Neural progenitor cell (in vitro differentiated cells): ENCODE measurements around the gene RNF41. TPM values are rescaled to one million over a fixed set of nuclear protein-coding genes. Genes with fewer than 3 reads are reported as not detected.

Experiments
- DNase-seq: peaks from one replicate; pipeline ENCODE4 v3.0.0-alpha.2; 2016; ENCODE audit warnings: low spot score
- H2AFZ ChIP-seq: fragments of 200-600 bp; sonication (generic); replicated peaks from 2 replicates; pipeline ENCODE4 v1.6.1; 2016; ENCODE audit warnings: antibody characterized with exemption
- H3F3A ChIP-seq: fragments of 200-600 bp; sonication (generic); 2 replicates; pipeline ENCODE4 v1.6.1; 2016; ENCODE audit warnings: antibody characterized with exemption, low read depth
- H3K27ac ChIP-seq: fragments of 200-600 bp; sonication (generic); 2 replicates; pipeline ENCODE4 v1.5.1; 2016; ENCODE audit warnings: mild to moderate bottlenecking
- H3K27me3 ChIP-seq: fragments of 200-600 bp; sonication (generic); 2 replicates; pipeline ENCODE4 v1.6.1; 2016; ENCODE audit warnings: mild to moderate bottlenecking, moderate library complexity
- H3K36me3 ChIP-seq: fragments of 200-600 bp; sonication (generic); 2 replicates; pipeline ENCODE4 v1.5.1; 2016
- H3K4me1 ChIP-seq: fragments of 200-600 bp; sonication (generic); 2 replicates; pipeline ENCODE4 v1.6.1; 2016; ENCODE audit warnings: mixed run types
- H3K4me2 ChIP-seq: fragments of 200-600 bp; sonication (generic); 2 replicates; pipeline ENCODE4 v1.6.1; 2016
- H3K4me3 ChIP-seq: fragments of 200-600 bp; sonication (generic); 2 replicates; pipeline ENCODE4 v1.5.1; 2016
- H3K79me2 ChIP-seq: fragments of 200-600 bp; sonication (generic); 2 replicates; pipeline ENCODE4 v1.6.1; 2016; ENCODE audit warnings: low read depth
- H3K9ac ChIP-seq: fragments of 200-600 bp; sonication (generic); 2 replicates; pipeline ENCODE4 v1.6.1; 2016
- H3K9me3 ChIP-seq: fragments of 200-600 bp; sonication (generic); 2 replicates; pipeline ENCODE4 v1.5.1; 2016; ENCODE audit warnings: low read depth
- H4K20me1 ChIP-seq: fragments of 200-600 bp; sonication (generic); 2 replicates; pipeline ENCODE4 v1.6.1; 2016; ENCODE audit warnings: low read depth
- H3K27ac Mint-ChIP-seq: 3 replicates; pipeline ENCODE4 v1.8.0; 2021; ENCODE audit warnings: mixed read lengths
- H3K27me3 Mint-ChIP-seq: 2 replicates; pipeline ENCODE4 v1.8.0; 2022; ENCODE audit warnings: low read depth, mild to moderate bottlenecking, inconsistent platforms, moderate library complexity, mixed read lengths; ENCODE audit not compliant: insufficient read depth
- H3K36me3 Mint-ChIP-seq: 3 replicates; pipeline ENCODE4 v1.8.0; 2021; ENCODE audit warnings: mixed read lengths
- H3K4me1 Mint-ChIP-seq: 3 replicates; pipeline ENCODE4 v1.8.0; 2021; ENCODE audit warnings: mixed read lengths
- H3K4me3 Mint-ChIP-seq: 3 replicates; pipeline ENCODE4 v1.8.0; 2021; ENCODE audit warnings: mild to moderate bottlenecking, moderate library complexity, mixed read lengths
- H3K9me3 Mint-ChIP-seq: 3 replicates; pipeline ENCODE4 v1.8.0; 2020; ENCODE audit warnings: mixed read lengths
- CTCF ChIP-seq: fragments of 200-600 bp; sonication (generic); IDR thresholded peaks from 2 replicates; pipeline ENCODE4 v1.5.1; 2017; ENCODE audit warnings: antibody characterized with exemption, mild to moderate bottlenecking
- EZH2 ChIP-seq: fragments of 200-600 bp; sonication (generic); IDR thresholded peaks from 2 replicates; pipeline ENCODE4 v1.6.1; 2017; ENCODE audit warnings: antibody characterized with exemption, mild to moderate bottlenecking, moderate library complexity
- EZH2phosphoT487 ChIP-seq: fragments of 200-600 bp; sonication (generic); IDR thresholded peaks from 2 replicates; pipeline ENCODE4 v1.6.1; 2017; ENCODE audit warnings: antibody characterized with exemption
- total RNA-seq: library from RNA; depleted of rRNA; stranded (reverse); fragments of >200 nt; gene quantifications from 2 replicates; pipeline ENCODE4 v1.2.3, GENCODE V29; 2015; ENCODE audit warnings: low replicate concordance

Gene RNF41
- total RNA-seq, 1 donor from 2014 or later, result 52.1 TPM

GRCh38 chr12:56161690-56162351, 59.9 kb downstream of the RNF41 start:
- Histone ChIP-seq H4K20me1 (peaks cover 68% of the 10 kb centered on the region), H3K9ac (no peak overlapping the region), H3K4me3 (peak overlapping the region; percentile 18), H3K4me2 (peak overlapping the region; percentile 90), H3K27ac (peak overlapping the region; percentile 77), H3K9me3 (no peaks in the 10 kb centered on the region), H3K4me1 (peaks cover 49% of the 10 kb centered on the region), H3K36me3 (peaks cover 4% of the 10 kb centered on the region), H3F3A (peaks cover 85% of the 10 kb centered on the region), H2AFZ (no peak overlapping the region), H3K79me2 (peaks cover 30% of the 10 kb centered on the region), H3K27me3 (no peaks in the 10 kb centered on the region)
- peak; percentile 68 for DNase-seq
- TF ChIP-seq EZH2phosphoT487 (no peak), EZH2 (no peak), CTCF (no peak)
- Mint-ChIP-seq H3K4me3 (peak overlapping the region; percentile 99), H3K27ac (peak overlapping the region; percentile 87), H3K27me3 (peaks cover 30% of the 10 kb centered on the region), H3K4me1 (peaks cover 60% of the 10 kb centered on the region), H3K36me3 (peaks cover 56% of the 10 kb centered on the region), H3K9me3 (no peaks in the 10 kb centered on the region)

GRCh38 chr12:56160894-56161689, 60.6 kb downstream of the RNF41 start:
- H3K36me3 ChIP-seq, result peaks cover under 1% of the 10 kb centered on the region
- H3K27me3 ChIP-seq, result no peaks in the 10 kb centered on the region
- peak overlapping the region; percentile 87 for H3K27ac Mint-ChIP-seq
- H3K4me1 Mint-ChIP-seq, result peaks cover 60% of the 10 kb centered on the region
- H4K20me1 ChIP-seq, result peaks cover 63% of the 10 kb centered on the region
- peaks cover 56% of the 10 kb centered on the region for H3K36me3 Mint-ChIP-seq
- TF ChIP-seq EZH2 (no peak), EZH2phosphoT487 (no peak), CTCF (no peak)
- H3K9me3 ChIP-seq, result no peaks in the 10 kb centered on the region
- peaks cover 49% of the 10 kb centered on the region for H3K4me1 ChIP-seq
- no peak overlapping the region for H3K9ac ChIP-seq
- peak overlapping the region; percentile 77 for H3K27ac ChIP-seq
- H3K27me3 Mint-ChIP-seq, result peaks cover 33% of the 10 kb centered on the region
- H2AFZ ChIP-seq, result no peak overlapping the region
- peak overlapping the region; percentile 73 for H3K4me3 ChIP-seq
- DNase-seq, result peak; percentile 12
- peaks cover 83% of the 10 kb centered on the region for H3F3A ChIP-seq
- H3K4me3 Mint-ChIP-seq, result peak overlapping the region; percentile 99
- peak overlapping the region; percentile 90 for H3K4me2 ChIP-seq
- H3K79me2 ChIP-seq, result peaks cover 30% of the 10 kb centered on the region
- H3K9me3 Mint-ChIP-seq, result no peaks in the 10 kb centered on the region

GRCh38 chr12:56160193-56160763, 61.4 kb downstream of the RNF41 start:
- Histone ChIP-seq H3K27ac (peak overlapping the region; percentile 77), H2AFZ (no peak overlapping the region), H3K36me3 (no peaks in the 10 kb centered on the region), H3K79me2 (peaks cover 30% of the 10 kb centered on the region), H4K20me1 (peaks cover 58% of the 10 kb centered on the region), H3K9ac (no peak overlapping the region), H3K9me3 (no peaks in the 10 kb centered on the region), H3K4me3 (peak overlapping the region; percentile 73), H3K4me1 (peaks cover 49% of the 10 kb centered on the region), H3K4me2 (peak overlapping the region; percentile 90), H3K27me3 (no peaks in the 10 kb centered on the region), H3F3A (peaks cover 82% of the 10 kb centered on the region)
- H3K4me1 Mint-ChIP-seq, result peaks cover 64% of the 10 kb centered on the region
- TF ChIP-seq CTCF (no peak), EZH2phosphoT487 (no peak), EZH2 (no peak)
- peak overlapping the region; percentile 100 for H3K27ac Mint-ChIP-seq
- peaks cover 57% of the 10 kb centered on the region for H3K36me3 Mint-ChIP-seq
- H3K9me3 Mint-ChIP-seq, result no peaks in the 10 kb centered on the region
- DNase-seq, result no peak
- peaks cover 33% of the 10 kb centered on the region for H3K27me3 Mint-ChIP-seq
- H3K4me3 Mint-ChIP-seq, result peak overlapping the region; percentile 99
